ENCODE measurements around the gene DNAAF5. TPM values are rescaled to one million over a fixed set of nuclear protein-coding genes. Genes with fewer than 3 reads are reported as not detected.

DNAAF5 gene
- total and polyA plus RNA-seq, 9 of the 15 experiments (the other 6 are each of a cell fraction or from before 2014, with no cell fraction given) = 3.1 to 69.7 (median 19.1) TPM

GRCh38 chr7:780081-780480 lies 53.6 kb downstream of the DNAAF5 start (continued):
- TF ChIP-seq DIDO1 (tag; IDR thresholded peaks at IDR 0.05; ENCODE audit: low read depth) = no peak
- TF ChIP-seq SAP30 (IDR thresholded peaks at IDR 0.05; ENCODE audit: borderline replicate concordance, insufficient read depth, low read depth, low read length, poor library complexity, severe bottlenecking) = no peak
- TF ChIP-seq DPF2 (IDR thresholded peaks at IDR 0.05) = no peak

DNA sequence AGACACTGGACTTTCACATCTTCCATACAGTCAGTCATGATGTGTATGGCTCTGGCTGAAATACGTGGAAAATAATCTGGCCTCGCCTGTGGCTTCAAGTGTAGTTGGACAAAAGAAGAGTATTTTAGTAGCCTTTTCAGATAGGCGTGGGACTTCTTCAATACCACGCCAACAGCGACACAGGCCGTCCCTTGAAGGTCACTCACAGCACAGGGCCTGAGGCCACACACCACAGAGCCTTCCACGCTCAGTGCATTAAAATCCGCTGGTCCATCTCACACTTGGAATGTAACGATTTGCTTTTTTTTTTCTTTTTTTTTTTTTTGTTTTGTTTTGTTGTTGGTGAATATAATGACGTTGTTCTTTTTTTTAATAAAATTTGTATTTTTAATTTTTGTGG lies 54.0 kb downstream of the DNAAF5 start:
- Histone ChIP-seq H3K9ac (ENCODE audit: insufficient read depth in 1 of 2, low read depth in 2 of 2, low read length in 2 of 2) (no peak overlapping the region), H3K79me2 (ENCODE audit: control insufficient read depth, insufficient read depth, low read length) (no peaks in the 10 kb centered on the region), H3K4me1 (replicated peaks in 1 of 2; ENCODE audit: control insufficient read depth in 2 of 2, insufficient read depth in 2 of 2, low read length in 2 of 2) (peaks cover 0 to 2% of the 10 kb centered on the region in 2 experiments; a peak in 1 of 5 replicates), H3K27ac (ENCODE audit: extremely low read depth, low read depth, low read length) (no peak overlapping the region), H4K20me1 (replicated peaks; ENCODE audit: control insufficient read depth, insufficient read depth, low read length) (no peaks in the 10 kb centered on the region), H3K4me2 (ENCODE audit: insufficient read depth, low read length) (no peak overlapping the region), H3K27me3 (ENCODE audit: control insufficient read depth in 2 of 2, insufficient read depth in 2 of 2, low read length in 2 of 2) (no peaks in the 10 kb centered on the region), H3K9me3 (replicated peaks; ENCODE audit: control insufficient read depth, insufficient read depth, low read depth, low read length) (no peaks in the 10 kb centered on the region), H3K4me3 (no peak overlapping the region), H3K36me3 (ENCODE audit: control insufficient read depth, insufficient read depth, low read length) (peaks cover 98% of the 10 kb centered on the region), H3K9me1 (ENCODE audit: control insufficient read depth, insufficient read depth, low read length) (no peaks in the 10 kb centered on the region), H2AFZ (ENCODE audit: low read depth, low read length) (no peak overlapping the region)
- TF ChIP-seq CBX2 (IDR thresholded peaks at IDR 0.05; ENCODE audit: insufficient read depth, low read length, poor library complexity, severe bottlenecking) (no peak), XRCC4 (IDR thresholded peaks at IDR 0.05; ENCODE audit: extremely low read depth, insufficient read depth, insufficient read length) (no peak), GATAD2B (IDR thresholded peaks at IDR 0.05; ENCODE audit: borderline replicate concordance) (no peak)
- 95% methylated on average over 10 of the region's 10 CpGs for WGBS (ENCODE audit: insufficient coverage, low coverage, missing lambda C conversion rate)
- DNase-seq (ENCODE audit: extremely low read depth in 1 of 4, low spot score in 3 of 4) (no peak), FAIRE-seq (no peak), ATAC-seq (no peak)
- ChIA-PET POLR2A (no interaction called here), CTCF (ENCODE audit: low intra/inter-chr PET ratio) (no interaction called here)
- in situ Hi-C loops (cut with MboI) (no loop called here), intact Hi-C loops (cut with micrococcal nuclease) (loop anchor here (10.0 kb wide), 1 partner anchor 184 kb away; no protein-coding TSS in a partner anchor)
- BruUV-seq (replicated peaks) = no TSS peak

Data from K562 (cell line).